ENCODE results near the gene MYBPC2.
A peak's percentile ranks its signal among the peaks of the same experiment; 100 is the strongest.

Gene MYBPC2

DNA sequence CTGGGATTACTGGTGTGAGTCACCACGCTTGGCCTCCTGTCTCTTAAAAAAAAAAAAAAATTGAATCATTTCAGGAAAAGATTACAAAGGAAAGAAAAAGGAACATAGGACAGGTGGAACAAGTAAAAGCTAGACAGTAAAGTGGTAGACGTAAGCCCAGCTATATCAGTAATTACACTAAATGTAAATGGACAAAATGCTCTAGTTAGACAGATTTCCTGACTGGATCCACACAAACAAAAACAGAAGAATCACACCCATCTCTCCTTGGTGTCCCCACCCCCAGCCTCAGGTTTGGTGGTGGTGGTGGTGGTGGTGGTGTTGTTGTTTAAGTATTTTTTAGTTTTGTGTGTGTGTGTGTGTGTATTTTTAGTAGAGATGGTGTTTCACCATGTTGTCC lies 20.3 kb upstream of the MYBPC2 start:
- no peak for DNase-seq

DNA sequence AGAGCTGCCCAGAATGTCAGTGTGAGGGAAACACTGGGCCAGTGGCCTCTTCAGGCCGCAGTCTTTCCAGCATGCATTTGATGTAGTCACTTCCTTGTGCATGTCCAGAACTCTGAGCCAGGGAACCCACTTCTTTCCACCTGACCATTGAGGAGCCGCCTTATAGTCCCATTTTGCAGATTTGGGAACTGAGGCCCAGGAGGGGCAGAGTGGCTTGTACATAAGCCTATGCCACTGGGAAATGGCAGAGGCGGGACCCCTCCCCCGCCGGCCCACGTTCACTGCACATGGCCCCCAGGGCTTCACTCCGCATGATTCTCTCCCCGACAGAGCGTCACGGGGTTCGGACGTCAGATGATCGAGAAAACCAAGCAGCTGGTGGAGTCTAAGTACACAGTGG lies 19.6 kb upstream of the MYBPC2 start:
- no peak for DNase-seq

- no peak for DNase-seq
Measured at GRCh38 chr19:50413531-50413930, 19.2 kb upstream of the MYBPC2 start.

DNA sequence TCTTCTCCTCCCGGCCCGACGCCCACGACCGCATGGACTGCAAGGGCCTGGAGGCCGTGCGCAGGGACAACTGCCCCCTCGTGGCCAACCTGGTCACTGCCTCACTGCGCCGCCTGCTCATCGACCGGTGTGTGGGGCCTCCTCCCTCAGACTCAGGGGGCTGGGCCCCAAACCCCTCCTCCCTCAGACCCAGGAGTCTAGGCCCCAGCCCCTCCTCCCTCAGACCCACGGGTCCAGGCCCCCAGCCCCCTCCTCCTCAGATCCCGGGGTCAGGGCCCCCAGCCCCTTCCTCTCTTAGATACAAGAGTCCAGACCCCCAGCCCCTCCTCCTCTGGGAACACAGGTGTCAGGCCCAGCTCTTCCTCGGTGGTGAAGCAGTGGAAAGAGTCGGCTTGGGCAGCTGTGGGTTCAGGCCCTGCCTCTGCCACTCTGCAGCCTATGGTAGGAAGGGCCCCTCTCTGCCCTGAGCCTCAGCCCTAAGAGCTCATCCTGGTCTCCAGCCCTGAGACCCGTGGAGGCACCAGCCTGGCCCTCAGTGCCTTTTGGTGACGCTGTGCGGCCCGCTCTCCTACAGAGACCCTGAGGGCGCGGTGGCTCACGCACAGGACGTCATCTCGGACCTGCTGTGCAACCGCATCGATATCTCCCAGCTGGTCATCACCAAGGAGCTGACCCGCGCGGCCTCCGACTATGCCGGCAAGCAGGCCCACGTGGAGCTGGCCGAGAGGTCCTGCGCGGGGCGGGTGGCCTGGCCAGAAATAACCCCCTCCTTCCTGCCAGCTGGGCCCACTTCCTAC lies 17.6 kb upstream of the MYBPC2 start:
- DNase-seq, result peak; percentile 22 to 61 (median 58)

- DNase-seq, result no peak
Measured at GRCh38 chr19:50415661-50416033, 17.0 kb upstream of the MYBPC2 start.

GRCh38 chr19:50416034-50416977 lies 16.4 kb upstream of the MYBPC2 start:
- DNase-seq, result no peak

GRCh38 chr19:50417111-50418081 lies 15.3 kb upstream of the MYBPC2 start:
- no peak for DNase-seq

- no peak for DNase-seq
Measured at GRCh38 chr19:50418176-50419021, 14.3 kb upstream of the MYBPC2 start, which contains the start of gene SPIB. TSS of gene SPIB (plus strand) at chr19:50418938. CDS start at chr19:50418963, 25 bp downstream.

DNA sequence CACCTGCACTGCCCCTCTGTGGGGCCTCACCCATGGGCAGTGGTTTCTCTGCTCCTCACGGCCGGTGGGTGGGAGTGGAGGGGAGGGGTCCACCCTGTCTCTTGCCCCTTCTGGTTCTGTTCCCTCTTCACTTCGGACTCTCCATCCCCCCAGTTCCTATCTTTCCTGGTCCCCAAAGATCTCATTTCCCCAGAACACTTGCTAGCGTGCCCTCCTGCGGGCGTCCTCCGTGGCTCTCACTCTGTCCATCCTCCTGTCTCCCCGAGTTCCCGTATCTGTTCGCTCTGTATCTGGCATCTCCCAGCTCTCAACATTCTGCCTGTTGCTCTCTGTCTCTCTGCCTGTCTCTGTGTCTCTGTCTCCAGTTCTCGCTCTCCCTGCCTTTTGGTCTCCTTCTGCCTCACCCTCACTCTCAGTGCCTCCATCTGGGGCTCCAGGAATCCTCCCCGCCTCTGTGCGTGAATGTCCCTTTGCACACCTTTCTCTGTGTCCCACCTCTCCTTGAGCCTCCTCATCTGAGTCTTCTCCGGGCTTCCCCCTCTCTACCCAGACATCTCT lies 13.6 kb upstream of the MYBPC2 start:
- DNase-seq, result no peak

DNA sequence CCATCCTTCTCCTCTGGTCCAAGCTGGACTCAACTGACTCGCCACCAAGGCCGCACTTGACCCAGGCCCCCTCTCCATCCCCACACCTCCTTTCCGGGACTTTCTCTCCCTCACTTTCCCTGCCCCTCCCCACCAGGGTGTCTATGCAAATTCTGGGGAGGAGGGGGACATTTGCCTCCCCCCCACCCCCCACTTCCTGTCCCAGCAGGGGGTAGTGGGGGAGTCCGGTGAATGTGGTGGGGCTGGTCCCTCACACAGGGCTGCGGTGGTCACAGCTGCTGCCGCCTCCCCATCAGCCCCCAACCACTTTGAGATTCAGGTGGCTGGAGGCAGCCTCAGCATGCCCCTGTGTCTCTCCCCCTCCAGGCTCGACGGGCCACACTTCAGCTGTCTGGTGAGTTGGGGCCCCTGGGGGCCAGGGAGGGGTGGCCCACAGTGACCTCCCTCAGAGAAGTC lies 13.1 kb upstream of the MYBPC2 start:
- DNase-seq, result no peak

DNA sequence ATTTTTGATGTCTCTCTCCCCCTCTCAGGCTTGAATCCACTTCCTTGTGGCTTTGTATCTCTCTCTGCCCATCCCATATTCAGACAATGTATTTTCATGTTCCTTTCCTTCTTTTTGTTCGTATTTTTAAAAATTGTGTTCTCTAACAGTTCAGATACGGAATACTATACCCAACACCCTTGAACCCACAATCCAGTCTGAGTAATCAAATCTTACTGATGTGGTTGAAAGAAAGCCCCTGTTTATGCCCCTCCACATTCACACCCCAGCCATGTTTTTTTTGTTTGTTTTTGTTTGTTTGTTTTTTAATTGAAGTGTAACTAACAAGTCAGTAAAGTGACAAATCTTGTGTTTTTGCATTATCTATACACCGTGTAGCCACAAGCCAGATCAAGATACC lies 12.6 kb upstream of the MYBPC2 start:
- DNase-seq, result no peak

DNA sequence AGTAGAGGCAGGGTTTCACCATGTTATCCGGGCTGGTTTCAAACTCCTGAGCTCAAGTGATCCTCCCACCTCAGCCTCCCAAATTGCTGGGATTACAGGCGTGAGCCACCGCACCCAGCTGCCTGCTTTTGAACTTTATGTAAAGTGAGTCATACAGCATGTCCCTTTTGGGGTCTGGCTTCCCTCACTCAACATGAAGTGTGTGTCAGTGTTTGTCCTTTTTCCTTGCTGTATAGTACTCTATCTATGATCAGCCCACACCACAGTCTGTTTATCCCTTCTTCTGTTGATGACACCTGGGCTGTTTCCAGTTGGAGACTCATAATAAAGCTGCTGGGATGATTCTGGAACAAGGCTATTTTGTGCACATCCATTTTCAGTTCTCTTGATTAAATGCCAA lies 11.9 kb upstream of the MYBPC2 start:
- no peak for DNase-seq

DNA sequence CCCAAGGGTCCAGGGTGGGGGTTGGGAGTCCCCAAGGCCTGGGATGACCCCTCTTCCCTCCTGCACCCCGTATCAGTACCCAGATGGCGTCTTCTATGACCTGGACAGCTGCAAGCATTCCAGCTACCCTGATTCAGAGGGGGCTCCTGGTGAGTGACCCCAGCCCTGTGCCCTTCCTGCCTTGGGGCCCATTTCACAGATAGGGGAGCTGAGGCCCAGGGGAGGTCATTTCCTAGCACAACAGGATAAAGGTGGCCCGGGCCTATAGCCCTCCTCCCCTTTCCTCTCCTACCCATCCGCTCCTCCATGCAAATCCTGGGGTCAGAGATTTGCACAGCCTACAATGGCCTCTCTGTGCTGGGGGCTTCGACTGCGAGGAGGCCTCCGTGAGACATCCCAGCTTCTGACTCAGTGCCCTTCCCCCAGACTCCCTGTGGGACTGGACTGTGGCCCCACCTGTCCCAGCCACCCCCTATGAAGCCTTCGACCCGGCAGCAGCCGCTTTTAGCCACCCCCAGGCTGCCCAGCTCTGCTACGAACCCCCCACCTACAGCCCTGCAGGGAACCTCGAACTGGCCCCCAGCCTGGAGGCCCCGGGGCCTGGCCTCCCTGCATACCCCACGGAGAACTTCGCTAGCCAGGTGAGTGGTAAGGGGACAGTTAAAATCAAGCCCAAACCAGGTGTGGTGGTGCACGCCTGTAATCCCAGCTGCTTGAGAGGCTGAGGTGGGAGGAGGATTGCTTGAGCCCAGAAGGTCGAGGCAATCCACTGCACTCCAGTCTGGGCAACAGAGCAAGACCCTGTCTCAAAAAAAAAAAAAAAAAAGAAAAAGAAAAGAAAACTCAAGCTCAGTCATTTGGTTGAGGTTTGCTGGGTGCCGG lies 10.1 kb upstream of the MYBPC2 start:
- DNase-seq, result no peak

GRCh38 chr19:50423279-50424113 lies 9.2 kb upstream of the MYBPC2 start:
- no peak for DNase-seq

GRCh38 chr19:50425581-50425980 lies 7.1 kb upstream of the MYBPC2 start:
- DNase-seq, result no peak

- no peak for DNase-seq
Measured at GRCh38 chr19:50427318-50427925, 5.3 kb upstream of the MYBPC2 start.

- DNase-seq, result peak; percentile 14 to 53 (median 47)
Measured at GRCh38 chr19:50427997-50428425, 4.7 kb upstream of the MYBPC2 start.

- no peak for DNase-seq
Measured at GRCh38 chr19:50428772-50429463, 3.8 kb upstream of the MYBPC2 start.

Data from stimulated activated naive CD4-positive, alpha-beta T cell (primary cell).